Stomach (tissue), 4 donors: ENCODE data around the gene FBXL20.

Experiments used
- EP300 ChIP-seq: sonication (generic); formaldehyde crosslinking; IDR thresholded peaks from one replicate; pipeline ENCODE4 v1.6.1; 2017; ENCODE audit warnings: antibody characterized with exemption
- POLR2AphosphoS5 ChIP-seq, 3 donors: sonication (generic); formaldehyde crosslinking; IDR thresholded peaks; one replicate each; pipeline ENCODE4 v1.6.1; 2016; ENCODE audit warnings: antibody characterized with exemption in 3 of 3
- TF ChIP-seq, protein P1 (sequence below), 7 experiments: fragments of 450-650 bp in 4 of 7; fragments of 200-600 bp in 3 of 7; sonication (generic) in 3 of 7; IDR thresholded peaks; one replicate each; pipeline ENCODE4 v1.5.1; 2016 to 2019; ENCODE audit warnings: antibody characterized with exemption in 7 of 7, control low read depth in 2 of 7, mild to moderate bottlenecking in 1 of 7

- TF ChIP-seq, protein P1, sequence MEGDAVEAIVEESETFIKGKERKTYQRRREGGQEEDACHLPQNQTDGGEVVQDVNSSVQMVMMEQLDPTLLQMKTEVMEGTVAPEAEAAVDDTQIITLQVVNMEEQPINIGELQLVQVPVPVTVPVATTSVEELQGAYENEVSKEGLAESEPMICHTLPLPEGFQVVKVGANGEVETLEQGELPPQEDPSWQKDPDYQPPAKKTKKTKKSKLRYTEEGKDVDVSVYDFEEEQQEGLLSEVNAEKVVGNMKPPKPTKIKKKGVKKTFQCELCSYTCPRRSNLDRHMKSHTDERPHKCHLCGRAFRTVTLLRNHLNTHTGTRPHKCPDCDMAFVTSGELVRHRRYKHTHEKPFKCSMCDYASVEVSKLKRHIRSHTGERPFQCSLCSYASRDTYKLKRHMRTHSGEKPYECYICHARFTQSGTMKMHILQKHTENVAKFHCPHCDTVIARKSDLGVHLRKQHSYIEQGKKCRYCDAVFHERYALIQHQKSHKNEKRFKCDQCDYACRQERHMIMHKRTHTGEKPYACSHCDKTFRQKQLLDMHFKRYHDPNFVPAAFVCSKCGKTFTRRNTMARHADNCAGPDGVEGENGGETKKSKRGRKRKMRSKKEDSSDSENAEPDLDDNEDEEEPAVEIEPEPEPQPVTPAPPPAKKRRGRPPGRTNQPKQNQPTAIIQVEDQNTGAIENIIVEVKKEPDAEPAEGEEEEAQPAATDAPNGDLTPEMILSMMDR (IDR thresholded peaks at IDR 0.05) = no peak
- TF ChIP-seq EP300 (no peak), POLR2AphosphoS5 (IDR thresholded peaks at IDR 0.05) (no peak)
Measured at GRCh38 chr17:39276113-39276512, 125.3 kb downstream of the FBXL20 start.
